Calu3 (cell line): ENCODE data around the gene PTGES. TPM values are rescaled to one million over a fixed set of nuclear protein-coding genes. Genes with fewer than 3 reads are reported as not detected.

ENCODE experiments used
- BruUV-seq: library from RNA; stranded (reverse); fragments of 400-500 nt; replicated peaks from 2 replicates; lab custom pipeline; 2021; lab: Mats Ljungman, UMichigan
- CTCF ChIA-PET: fragments of 300-600 bp; sonication (Branson Sonifier 250); formaldehyde crosslinking; loops from one replicate; lab custom pipeline; 2022; ENCODE audit warnings: antibody characterized with exemption; lab: Charles Lee
- DNase-seq: peaks from one replicate; pipeline ENCODE4 v3.0.0; 2022
- H3K27ac Mint-ChIP-seq: one replicate; pipeline ENCODE4 v1.8.0; 2022; ENCODE audit warnings: mixed read lengths; ENCODE audit not compliant: unreplicated experiment
- H3K27me3 Mint-ChIP-seq: one replicate; pipeline ENCODE4 v1.8.0; 2022; ENCODE audit warnings: mixed read lengths; ENCODE audit not compliant: unreplicated experiment
- H3K36me3 Mint-ChIP-seq: one replicate; pipeline ENCODE4 v1.8.0; 2022; ENCODE audit warnings: mild to moderate bottlenecking, moderate library complexity, mixed read lengths; ENCODE audit not compliant: insufficient read depth, unreplicated experiment
- H3K4me1 Mint-ChIP-seq: one replicate; pipeline ENCODE4 v1.8.0; 2022; ENCODE audit warnings: mild to moderate bottlenecking, low read depth, mixed read lengths; ENCODE audit not compliant: unreplicated experiment
- H3K4me3 Mint-ChIP-seq: one replicate; pipeline ENCODE4 v1.8.0; 2022; ENCODE audit warnings: mild to moderate bottlenecking, low read depth, moderate library complexity, mixed read lengths; ENCODE audit not compliant: unreplicated experiment
- H3K9me3 Mint-ChIP-seq: one replicate; pipeline ENCODE4 v1.8.0; 2022; ENCODE audit warnings: low read depth, mixed read lengths; ENCODE audit not compliant: unreplicated experiment
- intact Hi-C: fragments of 100-400 bp; cut with micrococcal nuclease; formaldehyde crosslinking; loops from one replicate; pipeline ENCODE4 v1.10.0; 2022; ENCODE audit not compliant: unreplicated experiment
- total RNA-seq: library from RNA; stranded (reverse); gene quantifications from 2 replicates; pipeline ENCODE4 v1.2.3, GENCODE V29; 2022
- TF ChIP-seq, protein P1 (sequence below): fragments of 200-600 bp; IDR thresholded peaks from one replicate; pipeline ENCODE4 v1.8.0; 2022; ENCODE audit warnings: antibody characterized with exemption; ENCODE audit not compliant: unreplicated experiment

Gene PTGES
- total RNA-seq, 1 experiment from 2014 or later = 6.3 TPM

DNA sequence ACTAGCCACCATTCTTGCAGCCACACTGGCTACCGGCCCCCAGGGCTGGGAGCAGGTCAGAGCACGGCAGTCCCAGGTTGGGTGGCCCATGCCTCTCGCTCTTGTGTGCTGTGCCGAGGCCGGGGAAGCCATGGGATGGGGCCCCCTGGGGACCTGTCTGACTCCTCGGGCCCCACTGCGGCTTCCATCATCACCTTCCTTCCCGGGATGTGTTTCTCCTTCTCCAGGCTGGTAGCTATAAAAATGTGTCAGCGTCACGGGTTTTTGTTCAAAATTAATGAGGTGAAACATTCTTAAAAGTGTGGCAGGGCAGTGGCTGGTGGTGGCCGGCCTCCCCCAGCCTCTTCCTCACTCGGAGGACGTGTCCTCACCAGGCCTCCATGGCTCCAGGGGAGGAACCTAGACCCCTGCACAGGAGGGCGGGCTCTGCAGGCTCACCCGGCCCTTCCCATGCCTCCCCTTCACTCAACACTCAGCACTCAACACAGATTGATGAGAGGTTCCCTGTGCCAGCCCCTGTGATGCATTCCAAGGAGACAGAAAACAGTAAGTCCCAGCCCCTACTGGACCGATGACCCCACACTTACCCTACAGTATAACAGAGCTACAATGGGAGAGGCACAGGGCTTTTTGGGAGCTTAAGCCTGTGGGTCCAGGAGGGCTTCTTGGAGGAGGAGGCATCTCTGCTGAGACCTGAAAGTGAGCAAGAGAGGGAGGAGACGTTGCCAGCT is 43.2 kb downstream of the PTGES start:
- DNase-seq = no peak
- Mint-ChIP-seq H3K4me1 (no peaks in the 10 kb centered on the region), H3K9me3 (no peaks in the 10 kb centered on the region), H3K4me3 (no peak overlapping the region), H3K27ac (no peak overlapping the region), H3K36me3 (no peaks in the 10 kb centered on the region), H3K27me3 (no peaks in the 10 kb centered on the region)
- TF ChIP-seq, protein P1, sequence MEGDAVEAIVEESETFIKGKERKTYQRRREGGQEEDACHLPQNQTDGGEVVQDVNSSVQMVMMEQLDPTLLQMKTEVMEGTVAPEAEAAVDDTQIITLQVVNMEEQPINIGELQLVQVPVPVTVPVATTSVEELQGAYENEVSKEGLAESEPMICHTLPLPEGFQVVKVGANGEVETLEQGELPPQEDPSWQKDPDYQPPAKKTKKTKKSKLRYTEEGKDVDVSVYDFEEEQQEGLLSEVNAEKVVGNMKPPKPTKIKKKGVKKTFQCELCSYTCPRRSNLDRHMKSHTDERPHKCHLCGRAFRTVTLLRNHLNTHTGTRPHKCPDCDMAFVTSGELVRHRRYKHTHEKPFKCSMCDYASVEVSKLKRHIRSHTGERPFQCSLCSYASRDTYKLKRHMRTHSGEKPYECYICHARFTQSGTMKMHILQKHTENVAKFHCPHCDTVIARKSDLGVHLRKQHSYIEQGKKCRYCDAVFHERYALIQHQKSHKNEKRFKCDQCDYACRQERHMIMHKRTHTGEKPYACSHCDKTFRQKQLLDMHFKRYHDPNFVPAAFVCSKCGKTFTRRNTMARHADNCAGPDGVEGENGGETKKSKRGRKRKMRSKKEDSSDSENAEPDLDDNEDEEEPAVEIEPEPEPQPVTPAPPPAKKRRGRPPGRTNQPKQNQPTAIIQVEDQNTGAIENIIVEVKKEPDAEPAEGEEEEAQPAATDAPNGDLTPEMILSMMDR = no peak
- CTCF ChIA-PET = no interaction called here
- intact Hi-C loops = no loop called here
- BruUV-seq = no TSS peak

DNA sequence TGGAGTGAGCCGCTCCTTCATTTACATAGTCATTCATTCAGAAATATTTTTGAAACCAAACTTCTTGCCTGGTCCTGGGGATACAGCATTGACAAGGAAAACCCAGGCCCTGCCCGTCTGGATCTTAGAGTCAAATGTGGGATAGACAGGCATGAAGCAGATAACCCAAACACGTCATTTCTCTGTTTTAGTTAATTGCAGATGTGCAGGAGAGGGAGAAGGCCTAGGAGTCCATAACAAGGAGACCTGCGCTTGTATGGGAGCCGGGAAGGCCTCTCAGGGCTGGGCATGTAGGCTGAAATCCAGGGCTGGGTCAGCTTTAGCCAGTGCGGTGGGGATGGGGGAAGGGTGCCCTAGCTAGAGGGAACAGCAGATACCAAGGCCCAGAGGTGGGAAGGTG is 44.0 kb downstream of the PTGES start:
- TF ChIP-seq, protein P1 = no peak
- DNase-seq = no peak
- H3K27me3 Mint-ChIP-seq = no peaks in the 10 kb centered on the region
- H3K4me1 Mint-ChIP-seq = no peaks in the 10 kb centered on the region
- no peaks in the 10 kb centered on the region for H3K9me3 Mint-ChIP-seq
- CTCF ChIA-PET = no interaction called here
- H3K36me3 Mint-ChIP-seq = no peaks in the 10 kb centered on the region
- no peak overlapping the region for H3K27ac Mint-ChIP-seq
- intact Hi-C loops = no loop called here
- H3K4me3 Mint-ChIP-seq = no peak overlapping the region
- no TSS peak for BruUV-seq

DNA sequence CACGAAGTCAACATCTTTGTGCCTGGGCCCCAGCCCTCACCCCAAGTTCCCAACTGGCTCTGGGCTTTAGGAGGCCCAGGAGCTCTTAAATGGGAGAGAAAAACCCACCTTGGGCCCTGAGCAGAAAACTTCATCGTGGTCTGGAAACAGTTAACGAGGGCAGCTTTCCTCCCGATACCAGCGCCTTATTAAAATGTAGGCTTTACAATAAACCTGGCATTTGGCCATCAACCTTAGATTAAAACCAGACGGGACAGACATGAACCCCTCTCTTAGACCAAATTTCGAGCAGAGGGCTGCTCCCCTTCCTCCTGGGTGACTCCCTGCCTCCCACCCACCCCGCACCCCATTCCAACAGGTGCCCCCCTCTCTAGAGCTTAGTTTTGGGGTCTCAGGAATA is 48.0 kb downstream of the PTGES start:
- TF ChIP-seq, protein P1 = no peak
- Mint-ChIP-seq H3K27me3 (no peaks in the 10 kb centered on the region), H3K4me3 (no peak overlapping the region), H3K4me1 (no peaks in the 10 kb centered on the region), H3K27ac (no peak overlapping the region), H3K36me3 (no peaks in the 10 kb centered on the region), H3K9me3 (no peaks in the 10 kb centered on the region)
- BruUV-seq = no TSS peak
- CTCF ChIA-PET = no interaction called here
- no peak for DNase-seq
- intact Hi-C loops = no loop called here

DNA sequence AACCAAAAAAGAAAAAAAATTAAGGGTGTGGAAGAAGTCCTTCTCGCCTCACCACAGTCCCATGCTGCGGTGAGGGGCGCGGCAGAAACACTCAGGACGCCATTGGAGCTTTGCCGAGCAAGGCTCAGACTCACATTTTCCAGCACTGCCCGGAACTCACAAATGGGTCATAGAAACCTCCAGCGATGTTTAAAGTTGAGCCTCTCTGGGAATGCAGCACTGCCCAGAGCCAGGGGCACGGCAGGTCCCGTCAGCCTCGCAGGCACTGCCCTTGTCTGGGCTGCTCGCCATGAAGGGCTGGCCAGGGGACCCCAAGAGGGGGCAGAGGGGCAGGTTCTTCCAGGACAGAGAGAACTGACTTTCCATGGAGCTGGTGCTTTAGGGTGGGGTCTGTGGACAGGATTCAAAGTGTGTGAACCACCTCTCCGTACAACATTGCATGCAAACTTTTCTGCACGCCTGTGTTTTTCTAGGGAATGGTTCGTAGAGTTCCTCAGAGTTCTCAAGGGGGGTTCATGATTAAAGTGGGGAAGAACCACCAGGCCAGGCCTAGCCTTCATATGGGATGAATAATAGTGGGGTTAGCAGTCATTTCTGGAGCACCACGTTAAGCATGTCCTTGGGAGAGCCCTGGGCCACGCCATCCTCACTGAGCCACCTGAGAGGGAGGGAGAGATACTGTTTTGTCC is 49.0 kb downstream of the PTGES start:
- Mint-ChIP-seq H3K27ac (no peak overlapping the region), H3K27me3 (no peaks in the 10 kb centered on the region), H3K4me1 (no peaks in the 10 kb centered on the region), H3K9me3 (no peaks in the 10 kb centered on the region), H3K36me3 (no peaks in the 10 kb centered on the region), H3K4me3 (no peak overlapping the region)
- CTCF ChIA-PET = no interaction called here
- intact Hi-C loops = no loop called here
- no TSS peak for BruUV-seq
- TF ChIP-seq, protein P1 = no peak
- no peak for DNase-seq
